K562 (cell line): ENCODE data around the gene OR10T2.
"Not testable (repeated sequence)": the region's sequence is repeated elsewhere in the genome, so short reads cannot be mapped to it uniquely, and the experiment has no call there.

Source experiments
- TEAD1 ChIP-seq, 2 experiments: fragments of 450-650 bp in 1 of 2; sonication (generic) in 1 of 2; formaldehyde crosslinking; IDR thresholded peaks; 2 replicates each; pipeline versions ENCODE4 v1.4.0 to v1.8.0; 2020 to 2022; ENCODE audit warnings: mild to moderate bottlenecking in 2 of 2, missing genetic modification reagents in 1 of 2
- XRCC3 ChIP-seq: fragments of 450-650 bp; IDR thresholded peaks from 2 replicates; pipeline ENCODE4 v1.6.1; 2017; ENCODE audit warnings: mild to moderate bottlenecking, moderate library complexity
- TF ChIP-seq, protein P1 (sequence below), 3 experiments: IDR thresholded peaks in 2 of 3; conservative IDR thresholded peaks in 1 of 3; 2 replicates each; pipeline ENCODE4 v1.5.1; 2011 to 2012; ENCODE audit warnings: low read length in 3 of 3, mild to moderate bottlenecking in 3 of 3, control low read depth in 2 of 3, improper control_type of control experiment in 1 of 3, inconsistent platforms in 1 of 3, low read depth in 1 of 3, mixed read lengths in 1 of 3, moderate library complexity in 1 of 3; ENCODE audit not compliant: insufficient read depth in 2 of 3
- TF ChIP-seq, protein P2 (sequence below): sonication (generic); formaldehyde crosslinking; IDR thresholded peaks from 2 replicates; pipeline ENCODE4 v1.8.0; 2023; ENCODE audit warnings: mild to moderate bottlenecking, missing genetic modification reagents

DNA sequence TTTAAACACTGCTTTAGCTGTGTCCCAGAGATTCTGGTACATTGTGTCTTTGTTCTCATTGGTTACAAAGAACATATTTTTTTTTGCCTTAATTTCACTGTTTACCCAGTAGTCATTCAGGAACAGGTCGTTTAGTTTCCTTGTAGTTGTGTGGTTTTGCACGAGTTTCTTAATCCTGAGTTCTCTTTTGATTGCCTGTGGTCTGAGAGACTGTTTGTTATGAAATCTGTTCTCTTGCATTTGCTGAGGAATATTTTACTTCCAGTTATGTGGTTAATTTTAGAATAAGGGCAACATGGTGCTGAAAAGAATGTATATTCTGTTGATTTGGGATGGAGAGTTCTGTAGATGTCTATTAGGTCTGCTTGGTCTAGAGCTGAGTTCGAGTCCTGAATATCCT lies 30.9 kb upstream of the OR10T2 start:
- not testable (repeated sequence) for TF ChIP-seq TEAD1 (CRISPR knock-in tag; IDR thresholded peaks at IDR 0.05); XRCC3
- TF ChIP-seq, protein P1, sequence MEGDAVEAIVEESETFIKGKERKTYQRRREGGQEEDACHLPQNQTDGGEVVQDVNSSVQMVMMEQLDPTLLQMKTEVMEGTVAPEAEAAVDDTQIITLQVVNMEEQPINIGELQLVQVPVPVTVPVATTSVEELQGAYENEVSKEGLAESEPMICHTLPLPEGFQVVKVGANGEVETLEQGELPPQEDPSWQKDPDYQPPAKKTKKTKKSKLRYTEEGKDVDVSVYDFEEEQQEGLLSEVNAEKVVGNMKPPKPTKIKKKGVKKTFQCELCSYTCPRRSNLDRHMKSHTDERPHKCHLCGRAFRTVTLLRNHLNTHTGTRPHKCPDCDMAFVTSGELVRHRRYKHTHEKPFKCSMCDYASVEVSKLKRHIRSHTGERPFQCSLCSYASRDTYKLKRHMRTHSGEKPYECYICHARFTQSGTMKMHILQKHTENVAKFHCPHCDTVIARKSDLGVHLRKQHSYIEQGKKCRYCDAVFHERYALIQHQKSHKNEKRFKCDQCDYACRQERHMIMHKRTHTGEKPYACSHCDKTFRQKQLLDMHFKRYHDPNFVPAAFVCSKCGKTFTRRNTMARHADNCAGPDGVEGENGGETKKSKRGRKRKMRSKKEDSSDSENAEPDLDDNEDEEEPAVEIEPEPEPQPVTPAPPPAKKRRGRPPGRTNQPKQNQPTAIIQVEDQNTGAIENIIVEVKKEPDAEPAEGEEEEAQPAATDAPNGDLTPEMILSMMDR (IDR thresholded peaks at IDR 0.05 in 2 of 3, conservative IDR thresholded peaks at IDR 0.05 in 1 of 3; ENCODE audit: insufficient read depth in 2 of 3, low read depth in 1 of 3, low read length in 3 of 3), result not testable (repeated sequence)
- TF ChIP-seq, protein P2, sequence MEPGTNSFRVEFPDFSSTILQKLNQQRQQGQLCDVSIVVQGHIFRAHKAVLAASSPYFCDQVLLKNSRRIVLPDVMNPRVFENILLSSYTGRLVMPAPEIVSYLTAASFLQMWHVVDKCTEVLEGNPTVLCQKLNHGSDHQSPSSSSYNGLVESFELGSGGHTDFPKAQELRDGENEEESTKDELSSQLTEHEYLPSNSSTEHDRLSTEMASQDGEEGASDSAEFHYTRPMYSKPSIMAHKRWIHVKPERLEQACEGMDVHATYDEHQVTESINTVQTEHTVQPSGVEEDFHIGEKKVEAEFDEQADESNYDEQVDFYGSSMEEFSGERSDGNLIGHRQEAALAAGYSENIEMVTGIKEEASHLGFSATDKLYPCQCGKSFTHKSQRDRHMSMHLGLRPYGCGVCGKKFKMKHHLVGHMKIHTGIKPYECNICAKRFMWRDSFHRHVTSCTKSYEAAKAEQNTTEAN (CRISPR knock-in tag), result not testable (repeated sequence)
